T-helper 9 cell (primary cell): ENCODE measurements around the gene COPS9.

ENCODE experiments used
- DNase-seq: peaks from one replicate; pipeline ENCODE4 v3.0.0-alpha.2; 2020

Gene COPS9

GRCh38 chr2:240147382-240147781 lies 11.3 kb upstream of the COPS9 start:
- DNase-seq = no peak

- no peak for DNase-seq
Measured at GRCh38 chr2:240146627-240147278, 10.6 kb upstream of the COPS9 start.

- DNase-seq = no peak
Measured at GRCh38 chr2:240146141-240146561, 10.0 kb upstream of the COPS9 start.

GRCh38 chr2:240145461-240145860 lies 9.4 kb upstream of the COPS9 start:
- DNase-seq = no peak

- no peak for DNase-seq
Measured at GRCh38 chr2:240144649-240145261, 8.7 kb upstream of the COPS9 start.

- peak; percentile 82 for DNase-seq
Measured at GRCh38 chr2:240143801-240144648, 7.9 kb upstream of the COPS9 start.

GRCh38 chr2:240143276-240143675 lies 7.2 kb upstream of the COPS9 start:
- DNase-seq = no peak

- no peak for DNase-seq
Measured at GRCh38 chr2:240142859-240143258, 6.8 kb upstream of the COPS9 start.

GRCh38 chr2:240142256-240142775 lies 6.2 kb upstream of the COPS9 start:
- DNase-seq = no peak

GRCh38 chr2:240141736-240142135 lies 5.6 kb upstream of the COPS9 start:
- no peak for DNase-seq

GRCh38 chr2:240140920-240141319 lies 4.8 kb upstream of the COPS9 start:
- DNase-seq = no peak

- DNase-seq = no peak
Measured at GRCh38 chr2:240140511-240140910, 4.4 kb upstream of the COPS9 start, which contains the start of gene OTOS. OTOS (minus strand) TSS chr2:240140658; CDS start chr2:240140326, 332 bp downstream.

- no peak for DNase-seq
Measured at GRCh38 chr2:240139666-240140393, 3.7 kb upstream of the COPS9 start.

- no peak for DNase-seq
Measured at GRCh38 chr2:240139011-240139441, 2.9 kb upstream of the COPS9 start.

- no peak for DNase-seq
Measured at GRCh38 chr2:240138254-240138984, 2.3 kb upstream of the COPS9 start.

- DNase-seq = no peak
Measured at GRCh38 chr2:240137596-240138253, 1.6 kb upstream of the COPS9 start.

GRCh38 chr2:240136671-240137292 lies 677 bp upstream of the COPS9 start:
- DNase-seq = no peak

GRCh38 chr2:240135706-240136012 lies 446 bp downstream of the COPS9 start:
- no peak for DNase-seq

- no peak for DNase-seq
Measured at GRCh38 chr2:240134956-240135520, 1.1 kb downstream of the COPS9 start.

- no peak for DNase-seq
Measured at GRCh38 chr2:240134466-240134865, 1.6 kb downstream of the COPS9 start.

- DNase-seq = no peak
Measured at GRCh38 chr2:240133401-240133800, 2.7 kb downstream of the COPS9 start.
